ENCODE data around the gene CCNK. TPM values are rescaled to one million over a fixed set of nuclear protein-coding genes. Genes with fewer than 3 reads are reported as not detected.

Gene CCNK
- total RNA-seq, 2 experiments from 2014 or later = 140 to 151 TPM

- ChIA-PET POLR2A (no interaction called here), CTCF (no interaction called here)
- Mint-ChIP-seq H3K27me3 (no peaks in the 10 kb centered on the region), H3K4me3 (no peak overlapping the region), H3K9me3 (no peaks in the 10 kb centered on the region), H3K27ac (peak overlapping the region; percentile 27), H3K36me3 (ENCODE audit: low read depth) (peaks cover 82% of the 10 kb centered on the region), H3K4me1 (ENCODE audit: low read depth) (no peaks in the 10 kb centered on the region)
- Histone ChIP-seq H3K9me3 (ENCODE audit: control insufficient read depth in 1 of 2, insufficient read depth in 1 of 2, low read length in 2 of 2) (no peaks in the 10 kb centered on the region), H3K27me3 (ENCODE audit: control insufficient read depth in 1 of 2, insufficient read depth in 2 of 2, low read length in 2 of 2) (no peaks in the 10 kb centered on the region), H3K36me3 (ENCODE audit: insufficient read depth, low read length) (peaks cover 88% of the 10 kb centered on the region), H3K4me3 (ENCODE audit: low read length) (no peak overlapping the region), H3K4me1 (ENCODE audit: insufficient read depth, low read length) (no peaks in the 10 kb centered on the region), H3K27ac (ENCODE audit: low read depth in 1 of 2, low read length in 2 of 2) (no peak overlapping the region)
- intact Hi-C loops (cut with DNase I, micrococcal nuclease) = no loop called here
- no peak for ATAC-seq (ENCODE audit: poor library complexity)
- no peak for DNase-seq
- no peak for TF ChIP-seq CTCF (IDR thresholded peaks at IDR 0.05)
Measured at GRCh38 chr14:99507860-99508640, 26.8 kb downstream of the CCNK start.

GRCh38 chr14:99508896-99509629 is 27.9 kb downstream of the CCNK start:
- Mint-ChIP-seq H3K36me3 (ENCODE audit: low read depth) (peaks cover 82% of the 10 kb centered on the region), H3K27ac (peak overlapping the region; percentile 36), H3K4me1 (ENCODE audit: low read depth) (no peaks in the 10 kb centered on the region), H3K27me3 (no peaks in the 10 kb centered on the region), H3K4me3 (no peak overlapping the region), H3K9me3 (no peaks in the 10 kb centered on the region)
- H3K4me3 ChIP-seq (ENCODE audit: low read length) = no peak overlapping the region
- ChIA-PET CTCF (no interaction called here), POLR2A (no interaction called here)
- no peak for ATAC-seq (ENCODE audit: poor library complexity)
- H3K27ac ChIP-seq (ENCODE audit: low read depth in 1 of 2, low read length in 2 of 2) = no peak overlapping the region
- no peaks in the 10 kb centered on the region for H3K4me1 ChIP-seq (ENCODE audit: insufficient read depth, low read length)
- H3K9me3 ChIP-seq (ENCODE audit: control insufficient read depth in 1 of 2, insufficient read depth in 1 of 2, low read length in 2 of 2) = no peaks in the 10 kb centered on the region
- H3K36me3 ChIP-seq (ENCODE audit: insufficient read depth, low read length) = peaks cover 81% of the 10 kb centered on the region
- no peaks in the 10 kb centered on the region for H3K27me3 ChIP-seq (ENCODE audit: control insufficient read depth in 1 of 2, insufficient read depth in 2 of 2, low read length in 2 of 2)
- intact Hi-C loops (cut with DNase I, micrococcal nuclease) = no loop called here
- no peak for TF ChIP-seq CTCF (IDR thresholded peaks at IDR 0.05)
- no peak for DNase-seq

- Histone ChIP-seq H3K36me3 (ENCODE audit: insufficient read depth, low read length) (peaks cover 77% of the 10 kb centered on the region), H3K9me3 (ENCODE audit: control insufficient read depth in 1 of 2, insufficient read depth in 1 of 2, low read length in 2 of 2) (no peaks in the 10 kb centered on the region), H3K27me3 (ENCODE audit: control insufficient read depth in 1 of 2, insufficient read depth in 2 of 2, low read length in 2 of 2) (no peaks in the 10 kb centered on the region), H3K4me1 (ENCODE audit: insufficient read depth, low read length) (no peaks in the 10 kb centered on the region), H3K27ac (ENCODE audit: low read depth in 1 of 2, low read length in 2 of 2) (no peak overlapping the region), H3K4me3 (ENCODE audit: low read length) (no peak overlapping the region)
- Mint-ChIP-seq H3K9me3 (no peaks in the 10 kb centered on the region), H3K27ac (no peak overlapping the region), H3K4me3 (no peak overlapping the region), H3K4me1 (ENCODE audit: low read depth) (no peaks in the 10 kb centered on the region), H3K36me3 (ENCODE audit: low read depth) (peaks cover 74% of the 10 kb centered on the region), H3K27me3 (no peaks in the 10 kb centered on the region)
- POLR2A ChIA-PET = no interaction called here
- intact Hi-C loops (cut with DNase I, micrococcal nuclease) = no loop called here
- TF ChIP-seq CTCF (IDR thresholded peaks at IDR 0.05) = no peak
- DNase-seq = no peak
- CTCF ChIA-PET = no interaction called here
- ATAC-seq (ENCODE audit: poor library complexity) = no peak
Measured at GRCh38 chr14:99509871-99510555, 28.8 kb downstream of the CCNK start.

Data from CD4-positive, alpha-beta T cell (primary cell).